Endothelial cell of umbilical vein (primary cell): ENCODE results near the gene GZF1. TPM values are rescaled to one million over a fixed set of nuclear protein-coding genes. Genes with fewer than 3 reads are reported as not detected.

Source experiments
- BruUV-seq: library from RNA; stranded (reverse); fragments of 400-500 nt; replicated peaks from 2 replicates; lab custom pipeline; 2021; lab: Mats Ljungman, UMichigan
- CTCF ChIA-PET: fragments of 300-600, 350-600 bp; sonication (Branson Sonifier 250); formaldehyde crosslinking; loops from one replicate; lab custom pipeline; 2021; ENCODE audit warnings: antibody characterized with exemption, inconsistent platforms; lab: Charles Lee
- POLR2A ChIA-PET: fragments of 300-600, 350-600 bp; sonication (Branson Sonifier 250); formaldehyde crosslinking; loops from one replicate; lab custom pipeline; 2021; ENCODE audit warnings: antibody characterized with exemption, inconsistent platforms; lab: Charles Lee
- DNase-seq: peaks from one replicate; pipeline ENCODE4 v3.0.0-alpha.2; 2011; ENCODE audit warnings: low read depth, low spot score
- FAIRE-seq: peaks from 2 replicates; lab custom pipeline; 2011; peaks lifted over from hg19 to GRCh38; lab: Jason Lieb, UNC
- H2AFZ ChIP-seq: 2 replicates; pipeline ENCODE4 v1.6.0; 2012; ENCODE audit warnings: low read depth, low read length, control low read depth, inconsistent platforms
- H3K27ac ChIP-seq: 2 replicates; pipeline ENCODE4 v1.5.1; 2011; ENCODE audit warnings: low read depth, mild to moderate bottlenecking, control low read depth, low read length, moderate library complexity; ENCODE audit not compliant: insufficient read depth
- H3K27me3 ChIP-seq, 2 experiments: 2 replicates each; pipeline versions ENCODE4 v1.6.0 to v1.6.1; 2011; ENCODE audit warnings: low read length in 2 of 2, mixed read lengths in 1 of 2; ENCODE audit not compliant: control insufficient read depth in 2 of 2, insufficient read depth in 2 of 2
- H3K36me3 ChIP-seq, 2 experiments: 2 replicates in 1 of 2; 3 replicates in 1 of 2; pipeline ENCODE4 v1.5.1; 2011; ENCODE audit warnings: low read length in 2 of 2, mild to moderate bottlenecking in 1 of 2, moderate library complexity in 1 of 2; ENCODE audit not compliant: control insufficient read depth in 2 of 2, insufficient read depth in 2 of 2; ENCODE audit errors: extremely low read depth in 1 of 2
- H3K4me1 ChIP-seq: 3 replicates; pipeline ENCODE4 v1.5.1; 2011; ENCODE audit warnings: mild to moderate bottlenecking, low read length; ENCODE audit not compliant: control insufficient read depth, insufficient read depth; ENCODE audit errors: extremely low read depth
- H3K4me2 ChIP-seq: 2 replicates; pipeline ENCODE4 v1.6.1; 2011; ENCODE audit warnings: low read length, control low read depth, mixed read lengths; ENCODE audit not compliant: insufficient read depth
- H3K4me3 ChIP-seq, 3 experiments: fragments of 200-600 bp in 1 of 3; sonication (generic), shearing (Covaris generic) in 1 of 3; replicated peaks in 1 of 3; 2 replicates each; pipeline ENCODE4 v1.5.1; 2011 to 2016; ENCODE audit warnings: control low read depth in 3 of 3, low read length in 3 of 3, mild to moderate bottlenecking in 2 of 3, inconsistent platforms in 1 of 3, low read depth in 1 of 3, moderate library complexity in 1 of 3; ENCODE audit not compliant: insufficient read depth in 1 of 3
- H3K79me2 ChIP-seq: 2 replicates; pipeline ENCODE4 v1.6.0; 2012; ENCODE audit warnings: low read length, inconsistent platforms; ENCODE audit not compliant: control insufficient read depth, insufficient read depth
- H3K9ac ChIP-seq: replicated peaks from 2 replicates; pipeline ENCODE3; 2011; ENCODE audit warnings: low read length, control low read depth; ENCODE audit not compliant: insufficient read depth; ENCODE audit errors: extremely low read depth
- H3K9me1 ChIP-seq: replicated peaks from 3 replicates; pipeline ENCODE4 v1.6.0; 2011; ENCODE audit warnings: mild to moderate bottlenecking, low read length; ENCODE audit not compliant: control insufficient read depth, insufficient read depth; ENCODE audit errors: extremely low read depth
- H3K9me3 ChIP-seq: replicated peaks from 2 replicates; pipeline ENCODE4 v1.5.1; 2012; ENCODE audit warnings: low read length, inconsistent platforms; ENCODE audit not compliant: control insufficient read depth, insufficient read depth
- H4K20me1 ChIP-seq: replicated peaks from 2 replicates; pipeline ENCODE3; 2011; ENCODE audit warnings: mild to moderate bottlenecking, low read length; ENCODE audit not compliant: control insufficient read depth, insufficient read depth; ENCODE audit errors: extremely low read depth
- CTCF ChIP-seq, 2 donors: IDR thresholded peaks; 1 replicate in 1 of 2; 2 replicates in 1 of 2; pipeline ENCODE4 v1.5.1; 2011; ENCODE audit warnings: low read length in 2 of 2, mild to moderate bottlenecking in 2 of 2, moderate library complexity in 2 of 2, control low read depth in 1 of 2, inconsistent platforms in 1 of 2, low read depth in 1 of 2; ENCODE audit not compliant: insufficient read depth in 1 of 2; ENCODE audit errors: extremely low read depth in 1 of 2
- EZH2 ChIP-seq: IDR thresholded peaks from 2 replicates; pipeline ENCODE4 v1.6.1; 2012; ENCODE audit warnings: borderline replicate concordance, low read depth, mild to moderate bottlenecking, moderate library complexity, low read length, inconsistent platforms; ENCODE audit not compliant: severe bottlenecking
- FOS ChIP-seq: IDR thresholded peaks from 2 replicates; pipeline ENCODE4 v1.6.1; 2011; ENCODE audit warnings: mild to moderate bottlenecking, low read length, moderate library complexity, borderline replicate concordance; ENCODE audit not compliant: insufficient read depth
- GATA2 ChIP-seq: IDR thresholded peaks from 2 replicates; pipeline ENCODE4 v1.7.0; 2011; ENCODE audit warnings: low read depth, mild to moderate bottlenecking, moderate library complexity, mixed read lengths, low read length; ENCODE audit not compliant: insufficient read length, insufficient read depth
- JUN ChIP-seq: IDR thresholded peaks from 2 replicates; pipeline ENCODE4 v1.6.1; 2011; ENCODE audit warnings: borderline replicate concordance, low read depth; ENCODE audit not compliant: insufficient read length, insufficient read depth
- MAX ChIP-seq: IDR thresholded peaks from 2 replicates; pipeline ENCODE4 v1.6.1; 2011; ENCODE audit not compliant: insufficient read depth, insufficient read length
- MYC ChIP-seq: IDR thresholded peaks from one replicate; pipeline ENCODE4 v1.6.1; 2011; ENCODE audit warnings: mild to moderate bottlenecking, low read depth, low read length
- POLR2A ChIP-seq: IDR thresholded peaks from 2 replicates; pipeline ENCODE4 v1.6.1; 2012; ENCODE audit warnings: low read depth, mild to moderate bottlenecking, control low read depth, low read length
- POLR2AphosphoS5 ChIP-seq: IDR thresholded peaks from 2 replicates; pipeline ENCODE4 v1.6.1; 2012; ENCODE audit warnings: low read depth, mild to moderate bottlenecking, control low read depth, low read length, moderate library complexity; ENCODE audit not compliant: insufficient read depth
- dilution Hi-C: fragments of 300-500 bp; cut with MboI; formaldehyde crosslinking; loops from one replicate; pipeline ENCODE4 v1.15.0; 2019; ENCODE audit warnings: low sequenced_read_pairs; ENCODE audit not compliant: extremely low pct_ligation_motif_present
- intact Hi-C: fragments of 100-400 bp; cut with micrococcal nuclease; formaldehyde crosslinking; loops from one replicate; pipeline ENCODE4 v1.10.0; 2022
- polyA plus RNA-seq, 4 experiments: library from polyadenylated mRNA; depleted of rRNA in 3 of 4; stranded (reverse) in 3 of 4; unstranded in 1 of 4; fragments of >200 nt; gene quantifications; 2 replicates each; pipeline versions ENCODE4 v1.2.1 to v1.2.3, GENCODE V29; 2011 to 2012; ENCODE audit warnings: missing spikeins in 1 of 4
- total RNA-seq: library from RNA; stranded (reverse); gene quantifications from 2 replicates; pipeline ENCODE4 v1.2.3, GENCODE V29; 2021

Gene GZF1
- total and polyA plus RNA-seq, 2 donors (not counting 3 experiments of a cell fraction or from before 2014, with no cell fraction given): 9.7 to 10.0 TPM

GRCh38 chr20:23370274-23370673 lies 8.3 kb downstream of the GZF1 start:
- Histone ChIP-seq H3K9ac (no peak overlapping the region), H3K36me3 (peaks cover 22 to 44% of the 10 kb centered on the region in 2 experiments), H3K4me2 (no peak overlapping the region), H3K4me3 (no peak overlapping the region), H3K9me3 (no peaks in the 10 kb centered on the region), H3K27ac (no peak overlapping the region), H4K20me1 (peaks cover 4% of the 10 kb centered on the region), H3K27me3 (no peaks in the 10 kb centered on the region), H3K79me2 (peaks cover 45% of the 10 kb centered on the region), H2AFZ (no peak overlapping the region), H3K4me1 (peaks cover 34% of the 10 kb centered on the region), H3K9me1 (no peaks in the 10 kb centered on the region)
- dilution Hi-C loops (no loop called here), intact Hi-C loops (no loop called here)
- TF ChIP-seq MAX (no peak), FOS (no peak), JUN (no peak), POLR2AphosphoS5 (no peak), POLR2A (no peak), EZH2 (no peak), CTCF (IDR thresholded peaks at IDR 0.05; ENCODE audit: extremely low read depth in 1 of 2, insufficient read depth in 1 of 2, low read depth in 1 of 2, low read length in 2 of 2) (no peak), MYC (no peak), GATA2 (no peak)
- BruUV-seq: no TSS peak
- ChIA-PET CTCF (interaction anchor here (0.8 to 1.3 kb wide), 2 partner anchors 17 to 20 kb away, joined by 3 to 4 read pairs; partner anchors contain the start of gene NXT1), POLR2A (no interaction called here)
- no peak for FAIRE-seq
- no peak for DNase-seq
